SK-N-SH treated with all-trans-retinoic acid at 6 μM for 48 hours (cell line): Measurements from ENCODE around the gene CFAP221.

Experiments
- PPARA ChIP-seq: fragments of 250-450 bp; sonication (Bioruptor Pico); IDR thresholded peaks from 2 replicates; pipeline ENCODE4 v1.5.0; 2020; ENCODE audit warnings: mild to moderate bottlenecking, borderline replicate concordance
- ZNF565 ChIP-seq: fragments of 450-650 bp; formaldehyde crosslinking; conservative IDR thresholded peaks from 2 replicates; pipeline ENCODE4 v1.5.0; 2020; ENCODE audit warnings: low read depth, mild to moderate bottlenecking, moderate library complexity
- TF ChIP-seq, protein P1 (sequence below): fragments of 250-450 bp; sonication (Bioruptor Pico); IDR thresholded peaks from 2 replicates; pipeline ENCODE4 v1.5.1; 2021; ENCODE audit warnings: mild to moderate bottlenecking, moderate library complexity

DNA sequence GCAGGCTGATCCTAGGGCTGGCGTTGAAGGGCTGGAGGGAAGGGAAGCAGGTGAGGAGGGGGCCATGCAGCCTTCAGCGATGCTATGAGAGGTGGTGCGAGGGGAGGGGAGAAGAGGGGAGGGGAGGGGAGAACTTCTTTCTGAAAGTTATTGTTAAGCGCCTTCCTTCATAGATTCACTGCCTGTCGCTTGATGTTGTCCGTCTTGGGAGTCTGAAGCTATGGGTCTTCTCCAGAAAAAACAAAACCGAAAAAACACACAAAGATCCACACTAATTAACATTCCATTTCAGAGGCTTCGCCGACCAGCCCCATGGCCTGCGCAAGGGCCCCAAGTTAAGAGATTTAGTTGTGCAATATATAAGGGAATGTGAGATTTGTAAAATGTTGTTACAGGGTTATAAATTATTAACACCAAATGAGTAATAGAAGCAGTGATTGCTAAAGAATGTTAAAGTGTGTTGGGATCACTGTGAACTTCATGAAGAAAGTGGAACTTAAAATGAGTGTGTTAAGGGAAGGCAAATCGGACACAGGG, 758 bp downstream of the CFAP221 start:
- TF ChIP-seq, protein P1, sequence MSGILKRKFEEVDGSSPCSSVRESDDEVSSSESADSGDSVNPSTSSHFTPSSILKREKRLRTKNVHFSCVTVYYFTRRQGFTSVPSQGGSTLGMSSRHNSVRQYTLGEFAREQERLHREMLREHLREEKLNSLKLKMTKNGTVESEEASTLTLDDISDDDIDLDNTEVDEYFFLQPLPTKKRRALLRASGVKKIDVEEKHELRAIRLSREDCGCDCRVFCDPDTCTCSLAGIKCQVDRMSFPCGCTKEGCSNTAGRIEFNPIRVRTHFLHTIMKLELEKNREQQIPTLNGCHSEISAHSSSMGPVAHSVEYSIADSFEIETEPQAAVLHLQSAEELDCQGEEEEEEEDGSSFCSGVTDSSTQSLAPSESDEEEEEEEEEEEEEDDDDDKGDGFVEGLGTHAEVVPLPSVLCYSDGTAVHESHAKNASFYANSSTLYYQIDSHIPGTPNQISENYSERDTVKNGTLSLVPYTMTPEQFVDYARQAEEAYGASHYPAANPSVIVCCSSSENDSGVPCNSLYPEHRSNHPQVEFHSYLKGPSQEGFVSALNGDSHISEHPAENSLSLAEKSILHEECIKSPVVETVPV (CRISPR knock-in tag): no peak
- TF ChIP-seq ZNF565 (CRISPR knock-in tag) (no peak), PPARA (CRISPR knock-in tag) (no peak)
